SU-DHL-6 (cell line): ENCODE results near the gene SNED1.
"Not testable (repeated sequence)": the region's sequence is repeated elsewhere in the genome, so short reads cannot be mapped to it uniquely, and the experiment has no call there.

Source experiments
- H2AFZ ChIP-seq: fragments of 200-600 bp; sonication (generic); 2 replicates; pipeline ENCODE4 v1.6.1; 2014; ENCODE audit warnings: low read depth, mild to moderate bottlenecking, moderate library complexity, mixed read lengths, antibody characterized with exemption, low read length; ENCODE audit not compliant: severe bottlenecking
- H3F3A ChIP-seq: fragments of 200-600 bp; shearing (Covaris generic); 2 replicates; pipeline ENCODE4 v1.6.0; 2016; ENCODE audit warnings: antibody characterized with exemption, mild to moderate bottlenecking; ENCODE audit not compliant: insufficient read depth
- H3K27ac ChIP-seq: fragments of 200-600 bp; sonication (generic); 2 replicates; pipeline ENCODE4 v1.5.1; 2016; ENCODE audit warnings: low read depth, mild to moderate bottlenecking, low read length, moderate library complexity, mixed read lengths
- H3K27me3 ChIP-seq: fragments of 200-600 bp; sonication (generic), shearing (Covaris generic); 2 replicates; pipeline ENCODE4 v1.6.0; 2014; ENCODE audit warnings: mild to moderate bottlenecking, low read length
- H3K36me3 ChIP-seq: fragments of 200-600 bp; sonication (generic); 2 replicates; pipeline ENCODE4 v1.6.1; 2014; ENCODE audit warnings: mild to moderate bottlenecking, low read length, mixed read lengths
- H3K4me2 ChIP-seq: fragments of 300-600, 200-600 bp; shearing (Covaris generic), sonication (generic); 2 replicates; pipeline ENCODE4 v1.6.0; 2014; ENCODE audit warnings: low read length, low read depth, mild to moderate bottlenecking; ENCODE audit not compliant: poor library complexity, severe bottlenecking
- H3K4me3 ChIP-seq: fragments of 200-600 bp; sonication (generic); 2 replicates; pipeline ENCODE4 v1.5.1; 2014; ENCODE audit warnings: antibody characterized with exemption, low read length, mild to moderate bottlenecking, mixed read lengths; ENCODE audit not compliant: insufficient read depth, poor library complexity, severe bottlenecking
- H3K79me2 ChIP-seq: fragments of 200-600 bp; sonication (generic); 2 replicates; pipeline ENCODE4 v1.6.1; 2014; ENCODE audit warnings: mild to moderate bottlenecking, low read length, moderate library complexity; ENCODE audit not compliant: insufficient read depth
- H3K9ac ChIP-seq: fragments of 200-600 bp; sonication (generic); 2 replicates; pipeline ENCODE4 v1.7.0; 2014; ENCODE audit warnings: mild to moderate bottlenecking, low read length
- H3K9me2 ChIP-seq: fragments of 200-600 bp; sonication (generic); replicated peaks from 2 replicates; pipeline ENCODE4 v1.6.1; 2014; ENCODE audit warnings: low read length; ENCODE audit not compliant: insufficient read depth
- H3K9me3 ChIP-seq: fragments of 200-600 bp; sonication (generic); 2 replicates; pipeline ENCODE4 v1.6.1; 2014; ENCODE audit warnings: low read length, mixed read lengths; ENCODE audit not compliant: insufficient read depth
- H4K20me1 ChIP-seq: fragments of 200-600 bp; sonication (generic); 2 replicates; pipeline ENCODE4 v1.6.1; 2014; ENCODE audit warnings: low read depth, mild to moderate bottlenecking, antibody characterized with exemption, low read length, moderate library complexity, mixed read lengths
- EZH2phosphoT487 ChIP-seq: fragments of 200-600 bp; sonication (generic), shearing (Covaris generic); conservative IDR thresholded peaks from 2 replicates; pipeline ENCODE4 v1.6.1; 2018; ENCODE audit warnings: mild to moderate bottlenecking, antibody characterized with exemption, low read length, moderate library complexity, mixed read lengths
- TF ChIP-seq, protein P1 (sequence below): fragments of 200-600 bp; sonication (generic); IDR thresholded peaks from one replicate; pipeline ENCODE4 v1.5.1; 2017; ENCODE audit warnings: antibody characterized with exemption, mild to moderate bottlenecking, low read length, moderate library complexity; ENCODE audit not compliant: insufficient read depth, poor library complexity, severe bottlenecking

Gene SNED1

DNA sequence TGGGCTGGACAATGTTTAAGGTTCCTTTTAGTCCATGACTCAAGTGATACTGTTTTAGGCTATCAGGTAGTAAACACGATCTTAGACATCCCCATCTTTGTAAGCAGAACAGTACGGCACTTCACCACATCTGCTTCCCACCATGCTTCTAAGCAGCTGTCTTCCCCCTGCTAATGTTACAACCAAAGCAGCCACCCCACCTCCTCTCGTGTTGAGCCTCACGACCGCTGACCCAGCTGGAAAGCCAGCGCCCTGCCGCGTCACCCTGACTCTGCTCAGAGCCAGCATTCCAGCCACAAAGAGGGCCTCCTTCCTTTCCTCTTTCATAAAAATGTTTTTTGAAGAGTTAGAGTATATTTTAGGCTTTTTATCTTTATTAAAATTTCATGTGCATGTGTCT lies 94.3 kb downstream of the SNED1 start:
- no peaks in the 10 kb centered on the region for H3F3A ChIP-seq
- no peaks in the 10 kb centered on the region for H3K79me2 ChIP-seq
- no peaks in the 10 kb centered on the region for H3K27me3 ChIP-seq
- no peaks in the 10 kb centered on the region for H3K9me2 ChIP-seq
- H3K9me3 ChIP-seq = no peaks in the 10 kb centered on the region
- H2AFZ ChIP-seq = no peak overlapping the region
- H3K9ac ChIP-seq = no peak overlapping the region
- 0 out of 2 replicates have a peak, but pooled peaks cover 3% of the 10 kb centered on the region for H3K36me3 ChIP-seq
- no peak overlapping the region for H3K27ac ChIP-seq
- H3K4me2 ChIP-seq = no peak overlapping the region
- TF ChIP-seq, protein P1, sequence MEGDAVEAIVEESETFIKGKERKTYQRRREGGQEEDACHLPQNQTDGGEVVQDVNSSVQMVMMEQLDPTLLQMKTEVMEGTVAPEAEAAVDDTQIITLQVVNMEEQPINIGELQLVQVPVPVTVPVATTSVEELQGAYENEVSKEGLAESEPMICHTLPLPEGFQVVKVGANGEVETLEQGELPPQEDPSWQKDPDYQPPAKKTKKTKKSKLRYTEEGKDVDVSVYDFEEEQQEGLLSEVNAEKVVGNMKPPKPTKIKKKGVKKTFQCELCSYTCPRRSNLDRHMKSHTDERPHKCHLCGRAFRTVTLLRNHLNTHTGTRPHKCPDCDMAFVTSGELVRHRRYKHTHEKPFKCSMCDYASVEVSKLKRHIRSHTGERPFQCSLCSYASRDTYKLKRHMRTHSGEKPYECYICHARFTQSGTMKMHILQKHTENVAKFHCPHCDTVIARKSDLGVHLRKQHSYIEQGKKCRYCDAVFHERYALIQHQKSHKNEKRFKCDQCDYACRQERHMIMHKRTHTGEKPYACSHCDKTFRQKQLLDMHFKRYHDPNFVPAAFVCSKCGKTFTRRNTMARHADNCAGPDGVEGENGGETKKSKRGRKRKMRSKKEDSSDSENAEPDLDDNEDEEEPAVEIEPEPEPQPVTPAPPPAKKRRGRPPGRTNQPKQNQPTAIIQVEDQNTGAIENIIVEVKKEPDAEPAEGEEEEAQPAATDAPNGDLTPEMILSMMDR = no peak
- TF ChIP-seq EZH2phosphoT487 = no peak
- no peaks in the 10 kb centered on the region for H4K20me1 ChIP-seq
- H3K4me3 ChIP-seq = no peak overlapping the region

DNA sequence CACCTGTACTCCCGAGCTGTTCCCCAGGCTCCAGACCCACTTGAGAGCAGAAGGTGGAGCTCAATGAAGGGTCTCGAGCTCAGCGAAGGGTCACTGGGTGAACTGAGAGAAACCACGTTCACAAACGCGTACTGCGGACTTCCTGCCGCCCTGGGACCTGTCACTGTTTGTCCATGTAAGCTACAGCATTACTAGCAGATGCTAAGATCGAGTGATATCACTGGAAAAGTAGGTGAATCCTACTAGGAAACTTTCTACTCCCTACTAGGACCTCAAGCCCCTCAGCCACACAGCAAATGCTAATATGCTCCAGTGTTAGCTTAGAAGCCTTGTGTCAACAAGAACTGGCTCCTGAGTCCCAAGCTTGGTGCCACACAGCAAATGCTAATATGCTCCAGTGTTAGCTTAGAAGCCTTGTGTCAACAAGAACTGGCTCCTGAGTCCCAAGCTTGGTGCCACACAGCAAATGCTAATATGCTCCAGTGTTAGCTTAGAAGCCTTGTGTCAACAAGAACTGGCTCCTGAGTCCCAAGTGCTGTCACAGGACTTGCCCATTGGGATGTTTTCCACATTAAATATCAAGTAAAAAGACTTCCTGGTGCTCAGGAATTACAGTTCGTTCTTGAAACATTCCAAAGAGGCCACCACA lies 94.8 kb downstream of the SNED1 start:
- H3K9ac ChIP-seq, H3K9me2 ChIP-seq, H4K20me1 ChIP-seq, H2AFZ ChIP-seq, H3K9me3 ChIP-seq, H3F3A ChIP-seq, H3K27me3 ChIP-seq, H3K36me3 ChIP-seq, H3K27ac ChIP-seq, H3K4me3 ChIP-seq, H3K4me2 ChIP-seq, H3K79me2 ChIP-seq: not testable (repeated sequence)

DNA sequence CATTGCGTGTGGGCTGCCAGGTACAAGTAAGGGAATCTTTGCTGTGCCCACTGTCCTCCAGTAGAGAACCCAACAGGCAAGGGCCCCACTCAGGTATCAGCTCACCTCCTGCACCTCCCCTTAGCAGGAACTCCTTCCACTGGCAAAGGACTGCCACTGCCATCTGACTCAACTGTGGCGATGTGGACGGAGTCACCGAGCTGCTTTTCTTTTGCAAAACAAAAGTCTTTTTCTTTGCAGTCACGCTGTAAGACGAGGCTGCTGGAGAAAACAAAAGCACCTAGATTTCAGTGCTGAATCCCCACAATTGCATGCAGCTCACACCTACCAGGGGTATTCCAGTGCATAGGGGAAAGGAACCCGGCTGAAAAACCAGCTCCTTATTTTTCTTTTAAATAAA lies 95.8 kb downstream of the SNED1 start:
- no peak overlapping the region for H3K27ac ChIP-seq
- peaks cover 10% of the 10 kb centered on the region; the same call in 1 of the 2 replicates for H3K79me2 ChIP-seq
- H3K9me2 ChIP-seq = no peaks in the 10 kb centered on the region
- H3K27me3 ChIP-seq = no peaks in the 10 kb centered on the region
- H3K9ac ChIP-seq = no peak overlapping the region
- no peak overlapping the region for H3K4me3 ChIP-seq
- no peaks in the 10 kb centered on the region for H4K20me1 ChIP-seq
- no peaks in the 10 kb centered on the region; the same call in 1 of the 2 replicates for H3K36me3 ChIP-seq
- no peaks in the 10 kb centered on the region for H3F3A ChIP-seq
- H2AFZ ChIP-seq = no peak overlapping the region
- no peaks in the 10 kb centered on the region for H3K9me3 ChIP-seq
- H3K4me2 ChIP-seq = no peak overlapping the region
- no peak for TF ChIP-seq EZH2phosphoT487
- TF ChIP-seq, protein P1 = no peak

DNA sequence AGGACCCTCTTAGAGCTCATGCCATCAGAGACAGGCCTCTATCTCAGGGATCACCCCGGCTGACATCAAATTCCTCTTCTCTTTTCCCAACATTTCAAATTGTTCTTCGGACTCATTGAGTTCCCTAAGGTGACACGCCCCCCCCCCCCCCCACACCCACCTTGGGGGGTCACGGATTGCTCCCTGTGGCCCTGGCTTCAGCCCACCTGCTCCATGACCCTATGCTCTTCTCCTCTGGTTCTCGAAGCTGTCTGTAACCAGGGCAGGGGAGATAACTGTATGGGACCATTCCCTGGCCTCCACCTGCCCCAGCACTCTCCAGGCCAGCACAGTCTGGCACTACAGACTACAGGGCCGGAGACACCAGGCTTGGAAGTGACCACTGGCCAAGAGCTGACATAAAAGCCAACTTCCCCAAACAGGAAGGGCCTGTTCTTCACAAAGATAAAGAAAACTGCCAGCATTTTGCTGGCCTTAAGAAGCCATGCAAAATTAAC lies 96.6 kb downstream of the SNED1 start:
- Histone ChIP-seq H3K36me3 (no peaks in the 10 kb centered on the region; the same call in 1 of the 2 replicates), H3K9me2 (no peaks in the 10 kb centered on the region), H3K9ac (no peak overlapping the region), H4K20me1 (no peaks in the 10 kb centered on the region), H3F3A (no peaks in the 10 kb centered on the region), H2AFZ (no peak overlapping the region), H3K27me3 (no peaks in the 10 kb centered on the region), H3K27ac (no peak overlapping the region), H3K4me3 (no peak overlapping the region), H3K9me3 (no peaks in the 10 kb centered on the region), H3K79me2 (peaks cover 16% of the 10 kb centered on the region), H3K4me2 (no peak overlapping the region)
- TF ChIP-seq, protein P1 = no peak
- no peak for TF ChIP-seq EZH2phosphoT487
